Left forelimb (tissue), 1 donor: ENCODE measurements around the gene CDNF.

ENCODE experiments used
- DNase-seq: peaks from one replicate; pipeline ENCODE4 v3.0.0-alpha.2; 2018; ENCODE audit warnings: low spot score

The CDNF gene

DNA sequence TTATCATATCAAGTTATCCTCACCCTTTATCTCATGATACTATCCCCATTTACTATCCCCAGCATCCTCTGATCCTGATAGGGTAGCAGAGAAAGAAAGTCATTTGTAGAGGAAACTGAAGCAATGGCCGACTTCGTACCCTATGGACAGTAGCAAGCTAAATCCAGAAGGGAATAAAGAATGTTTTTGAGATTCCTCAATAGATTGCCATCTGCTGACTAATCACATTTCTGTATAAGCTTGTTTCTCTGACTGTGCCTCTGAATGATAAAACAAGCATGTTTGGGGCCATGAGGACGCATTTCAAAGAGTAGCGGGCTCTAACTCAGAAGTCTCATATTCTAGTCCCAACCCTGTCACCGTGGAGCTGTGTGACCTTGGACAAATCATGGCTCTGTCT is 49.9 kb downstream of the CDNF start:
- DNase-seq, result no peak

- no peak for DNase-seq
Observed at GRCh38 chr10:14784459-14785055, 53.3 kb downstream of the CDNF start.

DNA sequence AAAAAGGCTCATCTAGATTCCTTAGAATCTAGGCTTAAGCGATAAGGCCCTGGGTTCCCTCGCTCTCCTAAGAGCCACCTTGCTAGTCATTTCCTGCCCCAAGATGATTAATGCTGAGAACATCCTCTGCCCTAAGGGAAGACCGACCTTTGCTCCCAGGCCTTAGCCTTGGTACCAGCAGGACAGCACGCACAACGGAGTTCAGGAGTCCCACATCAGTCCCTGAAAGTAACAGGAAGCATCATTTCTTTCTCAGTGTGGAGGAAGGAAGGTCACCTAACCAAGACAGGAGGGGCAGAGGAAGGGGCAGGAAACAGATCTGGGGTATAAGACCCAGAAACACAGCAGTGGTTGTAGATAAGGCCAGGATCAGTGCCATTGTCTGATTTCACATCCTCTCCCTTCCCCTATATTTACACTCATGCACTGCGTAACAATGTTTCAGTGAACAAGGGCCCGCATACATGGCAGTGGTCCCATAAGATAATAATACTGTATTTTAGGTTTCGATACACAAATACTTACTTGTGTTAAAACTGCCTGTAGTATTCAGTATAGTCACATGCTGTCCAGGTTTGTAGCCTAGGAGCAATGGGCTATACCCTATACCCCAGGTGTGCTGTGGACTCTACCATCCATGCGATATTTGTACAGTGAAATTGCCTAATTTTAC is 55.0 kb downstream of the CDNF start:
- no peak for DNase-seq

DNA sequence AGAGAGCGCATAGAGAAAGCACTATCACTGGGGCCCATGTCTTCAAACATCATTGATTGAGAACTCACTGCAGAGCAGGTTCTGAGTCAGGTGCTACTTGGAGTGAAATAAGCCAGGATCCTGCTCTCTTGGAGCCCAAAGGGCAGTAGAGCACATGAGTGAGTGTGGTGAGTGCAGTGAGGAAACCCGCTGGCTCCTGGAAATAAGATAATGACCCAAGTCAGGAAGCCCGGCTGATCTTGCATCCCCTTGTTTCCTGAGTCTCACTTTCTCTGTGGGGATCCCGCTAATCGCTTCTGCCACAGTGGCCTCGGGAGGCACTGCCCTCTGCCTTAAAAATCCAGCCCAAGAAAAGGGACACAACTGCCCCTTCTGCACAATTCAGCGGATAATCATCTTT is 56.1 kb downstream of the CDNF start:
- DNase-seq, result no peak

DNA sequence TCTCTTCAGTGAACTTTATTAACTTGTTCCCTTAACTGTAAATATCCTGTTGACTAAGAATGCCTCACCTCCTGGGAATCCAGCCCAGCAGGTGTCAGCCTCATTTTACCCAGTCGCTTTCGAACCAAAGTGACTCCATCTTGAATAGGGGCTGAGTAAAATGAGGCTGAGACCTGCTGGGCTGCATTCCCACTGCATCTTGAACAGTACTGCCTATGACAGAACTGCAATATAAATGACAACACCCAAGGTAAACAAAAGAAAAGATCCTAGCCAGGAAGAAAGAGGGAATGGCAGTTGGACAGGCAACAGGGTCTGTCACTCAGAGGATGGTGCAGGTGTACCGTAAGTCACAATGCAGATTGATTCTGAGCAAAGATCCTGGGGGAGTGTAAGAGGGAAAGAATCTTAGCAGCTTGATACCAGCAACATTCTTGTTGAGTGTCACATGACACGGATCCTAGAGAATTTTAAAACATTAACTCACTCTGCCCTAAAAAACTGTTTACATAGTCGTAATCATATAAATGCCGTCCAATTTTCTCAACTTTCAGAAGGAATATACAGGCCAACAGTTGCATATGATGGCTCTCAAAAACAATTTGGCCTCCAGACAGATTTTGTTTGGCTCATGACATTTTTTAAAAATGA is 58.7 kb downstream of the CDNF start:
- no peak for DNase-seq

DNA sequence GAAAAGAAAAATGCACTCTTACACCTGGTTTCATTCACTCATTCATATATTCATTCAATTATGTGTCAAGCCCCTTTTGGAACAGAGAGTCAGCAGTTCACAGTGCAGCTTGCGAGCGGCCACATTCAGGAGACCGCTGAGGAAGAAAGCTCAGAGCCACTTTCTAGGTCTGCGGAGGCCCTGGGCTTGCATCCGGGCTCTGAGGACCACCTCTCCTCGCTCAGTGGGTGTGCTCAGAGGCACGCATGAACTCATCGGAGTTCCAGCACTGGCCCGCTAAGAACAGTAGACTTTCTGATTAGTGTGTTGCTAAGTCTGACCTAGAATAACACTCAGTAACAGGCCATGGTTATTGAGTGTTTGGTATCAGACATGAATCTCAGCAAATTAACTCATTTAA is 61.3 kb downstream of the CDNF start:
- DNase-seq, result no peak

DNA sequence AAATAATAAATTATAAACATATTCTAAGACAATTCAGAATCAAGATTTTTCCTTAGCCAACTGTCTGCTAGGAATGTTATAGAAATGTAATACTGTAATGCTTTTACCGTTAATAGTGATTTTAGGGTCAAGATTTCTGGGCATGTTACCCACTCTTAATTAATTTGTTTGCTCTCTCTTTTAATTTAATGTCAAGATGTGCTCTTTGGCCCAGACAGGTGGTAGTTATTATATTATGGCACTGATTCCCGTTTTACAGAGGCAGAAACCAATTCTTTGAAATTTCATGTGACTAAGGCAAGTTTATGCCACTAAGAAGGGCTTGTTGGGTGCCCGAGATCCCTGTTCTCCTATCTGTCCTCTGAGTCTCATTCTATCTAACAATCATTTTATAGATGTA is 62.2 kb downstream of the CDNF start:
- no peak for DNase-seq

DNA sequence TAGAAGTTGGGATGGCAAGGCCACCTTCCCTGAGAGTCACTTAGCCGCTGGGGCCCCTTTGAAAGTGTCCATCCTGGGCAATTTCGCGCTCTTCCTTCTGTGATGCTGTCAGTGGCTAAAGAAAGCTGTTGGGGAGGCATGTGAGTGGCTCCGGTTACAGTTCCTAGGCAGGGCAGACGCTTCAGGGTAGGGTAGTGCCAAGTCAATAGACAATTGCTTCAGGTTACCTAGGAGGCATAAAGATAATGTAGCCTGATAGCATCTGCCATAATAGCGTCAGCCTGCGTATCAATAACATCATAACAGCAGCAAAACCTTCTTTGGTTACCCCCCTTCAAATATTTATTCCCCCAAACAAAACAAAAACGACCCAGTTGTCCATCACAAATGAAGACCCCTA is 63.0 kb downstream of the CDNF start, which contains the start of gene FAM107B:
TSS of gene FAM107B (minus strand) at position 101 of the 400 bp plus-strand sequence. CDS start 234 bp downstream, outside the sequence.
- no peak for DNase-seq

GRCh38 chr10:14774214-14774580 is 63.6 kb downstream of the CDNF start:
- DNase-seq, result no peak

DNA sequence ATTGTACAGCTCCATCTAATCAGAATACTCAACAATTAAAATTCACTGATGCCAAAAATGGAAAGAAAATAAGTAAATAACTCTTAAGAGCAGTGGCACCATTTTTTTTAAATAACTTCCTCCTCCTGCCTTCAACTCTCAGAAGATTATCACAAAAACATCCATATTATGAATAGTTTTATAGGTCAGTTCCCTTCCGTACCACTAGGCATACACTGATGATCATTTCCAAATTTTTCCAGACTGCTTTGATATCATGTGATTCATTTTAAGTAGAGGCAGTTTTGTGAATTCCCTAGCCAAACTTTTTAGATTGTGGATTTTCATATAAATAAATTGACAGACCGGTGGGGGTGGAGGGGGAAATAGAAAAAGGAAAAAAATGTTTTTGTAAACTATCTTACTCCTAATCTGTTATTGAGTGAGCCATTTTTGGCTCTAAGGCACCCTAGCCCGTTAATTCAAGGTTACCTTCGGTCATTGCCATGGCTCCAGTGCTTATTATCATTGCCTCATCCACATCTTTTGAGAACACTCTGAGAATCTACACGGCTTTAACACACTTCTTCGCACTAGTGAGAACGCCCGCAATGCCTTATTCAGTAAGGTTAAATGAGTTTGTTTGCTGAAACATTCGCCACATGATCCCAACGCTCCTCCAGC is 64.2 kb downstream of the CDNF start:
- DNase-seq, result no peak

- DNase-seq, result no peak
Observed at GRCh38 chr10:14772399-14772798, 65.4 kb downstream of the CDNF start.

DNA sequence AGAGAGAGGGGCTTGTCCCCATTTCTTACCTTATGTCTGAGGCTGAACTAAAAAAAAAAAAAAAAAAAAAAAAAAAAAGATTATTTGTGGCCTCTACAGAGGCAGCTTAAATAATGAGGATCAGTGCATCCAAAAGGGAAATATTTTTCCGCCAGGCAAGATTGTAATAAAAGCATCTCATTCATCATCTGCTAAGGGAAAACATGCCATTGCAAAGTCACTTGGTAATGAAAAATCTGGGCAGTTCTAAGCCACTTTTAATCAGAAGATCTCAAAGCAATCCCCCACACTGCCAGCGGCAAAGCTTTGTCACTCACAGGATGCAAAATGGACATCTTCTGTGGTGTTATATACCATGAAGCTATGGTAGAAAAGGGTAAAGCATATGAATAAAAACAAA is 66.9 kb downstream of the CDNF start:
- no peak for DNase-seq
